WI38 (cell line): Measurements from ENCODE around the gene CYP4F3.
"Not testable (repeated sequence)": the region's sequence is repeated elsewhere in the genome, so short reads cannot be mapped to it uniquely, and the experiment has no call there.

Experiments
- H3K4me3 ChIP-seq: 2 replicates; pipeline ENCODE4 v1.5.1; 2011; ENCODE audit warnings: low read depth, mild to moderate bottlenecking, control low read depth, low read length
- CTCF ChIP-seq: IDR thresholded peaks from 2 replicates; pipeline ENCODE4 v1.5.1; 2012; ENCODE audit warnings: low read depth, mild to moderate bottlenecking, control low read depth, low read length

Gene CYP4F3

GRCh38 chr19:15640294-15640903, at the start of gene CYP4F3:
CYP4F3 (plus strand) TSS chr19:15640897; CDS start chr19:15641416, 519 bp downstream.
- H3K4me3 ChIP-seq: no peak within 1 kb of the TSS
- TF ChIP-seq CTCF: no peak

DNA sequence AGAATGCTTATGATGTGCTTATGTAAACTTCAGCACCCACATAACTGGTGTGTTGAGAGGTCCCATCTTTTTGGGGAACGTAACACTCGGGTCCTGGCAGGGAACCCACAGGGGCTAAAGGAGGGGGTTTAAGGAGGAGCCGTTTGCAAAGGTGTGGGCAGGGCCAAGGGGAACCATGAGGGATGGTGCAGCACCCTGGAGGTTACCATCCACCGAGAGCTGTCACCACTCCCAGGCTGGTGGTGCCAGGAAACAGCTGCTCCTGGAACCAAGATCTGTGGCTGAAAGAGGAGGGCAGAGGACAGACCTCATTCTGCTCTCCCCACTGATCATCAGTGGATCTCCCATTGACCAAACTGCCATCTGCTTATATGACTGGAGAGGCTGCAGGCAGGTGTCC, 48.9 kb upstream of the CYP4F3 start:
- no peak for TF ChIP-seq CTCF
- H3K4me3 ChIP-seq: no peak overlapping the region

GRCh38 chr19:15592506-15592905, 48.2 kb upstream of the CYP4F3 start:
- not testable (repeated sequence) for H3K4me3 ChIP-seq

DNA sequence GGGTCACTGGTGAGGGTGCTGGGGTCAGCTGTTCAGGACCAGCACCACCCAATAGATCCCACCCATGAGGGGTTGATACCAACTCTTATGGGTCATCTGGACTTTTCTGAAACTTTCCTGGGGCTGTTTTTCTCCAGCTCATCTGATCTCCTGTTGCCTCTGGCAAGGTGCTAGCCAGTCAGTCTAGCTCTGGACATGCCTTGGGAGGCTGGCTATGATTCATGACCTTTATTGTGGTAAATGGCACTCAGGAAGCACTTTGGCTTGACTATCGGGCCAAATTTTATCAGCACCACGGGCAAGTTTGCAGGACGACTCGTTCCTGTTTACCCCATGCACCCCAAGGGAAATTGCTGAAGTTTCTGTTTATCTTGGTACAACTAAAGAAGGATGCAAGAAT, 46.9 kb upstream of the CYP4F3 start:
- H3K4me3 ChIP-seq: not testable (repeated sequence)

- no peak for TF ChIP-seq CTCF
These were observed 45.6 kb upstream of the CYP4F3 start for GRCh38 chr19:15595069-15595468.

DNA sequence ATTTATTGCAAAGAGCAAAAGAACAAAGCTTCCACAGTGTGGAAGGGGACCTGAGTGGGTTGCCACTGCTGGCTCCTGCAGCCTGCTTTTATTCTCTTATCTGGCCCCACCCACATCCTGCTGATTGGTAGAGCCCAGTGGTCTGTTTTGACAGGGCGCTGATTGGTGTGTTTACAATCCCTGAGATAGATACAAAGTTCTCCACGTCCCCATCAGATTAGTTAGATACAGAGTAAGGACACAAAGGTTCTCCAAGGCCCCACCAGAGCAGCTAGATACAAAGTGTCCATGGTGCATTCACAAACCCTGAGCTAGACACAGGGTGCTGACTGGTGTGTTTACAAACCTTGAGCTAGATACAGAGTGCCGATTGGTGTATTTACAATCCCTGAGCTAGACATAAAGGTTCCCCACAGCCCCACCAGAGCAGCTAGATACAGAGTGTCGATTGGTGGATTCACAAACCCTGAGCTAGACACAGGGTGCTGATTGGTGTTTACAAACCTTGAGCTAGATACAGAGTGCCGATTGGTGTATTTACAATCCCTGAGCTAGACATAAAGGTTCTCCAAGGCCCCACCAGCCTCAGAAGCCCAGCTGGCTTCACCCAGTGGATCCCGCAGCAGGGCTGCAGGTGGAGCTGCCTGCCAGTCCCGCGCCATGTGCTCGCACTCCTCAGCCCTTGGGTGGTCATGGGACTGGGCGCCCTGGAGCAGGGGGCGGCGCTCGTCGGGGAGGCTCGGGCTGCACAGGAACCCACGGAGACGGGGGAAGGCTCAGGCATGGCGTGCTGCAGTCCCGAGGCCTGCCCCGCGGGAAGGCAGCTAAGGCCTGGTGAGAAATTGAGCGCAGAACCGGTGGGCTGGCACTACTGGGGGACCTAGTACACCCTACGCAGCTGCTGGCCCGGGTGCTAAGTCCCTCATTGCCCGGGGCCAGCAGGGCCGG, 32.4 kb upstream of the CYP4F3 start:
- H3K4me3 ChIP-seq: not testable (repeated sequence)

More at GRCh38 chr19:15595069-15595468, 45.6 kb upstream of the CYP4F3 start:
- no peak overlapping the region for H3K4me3 ChIP-seq

- no peak overlapping the region for H3K4me3 ChIP-seq
- no peak for TF ChIP-seq CTCF
These were observed 31.4 kb upstream of the CYP4F3 start for GRCh38 chr19:15609261-15609660.

DNA sequence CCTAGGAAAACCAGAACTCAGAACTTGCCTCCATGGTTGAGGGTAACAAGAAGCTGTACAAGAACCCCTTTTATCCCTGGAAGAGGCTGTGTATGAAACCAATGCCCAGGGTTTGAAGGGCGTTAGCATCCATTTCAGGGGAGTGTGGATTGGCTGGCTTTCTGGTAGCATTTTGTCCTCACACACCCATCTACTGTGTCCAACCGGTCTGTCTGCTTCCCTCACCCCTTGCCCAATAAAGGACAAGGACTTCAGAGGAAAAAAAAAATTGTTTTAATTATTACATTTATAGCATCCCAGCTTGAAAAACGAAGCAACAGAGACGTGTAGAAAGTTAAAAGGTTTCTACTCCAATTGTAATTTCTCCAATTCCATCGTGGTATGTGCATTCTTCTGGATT, 28.4 kb upstream of the CYP4F3 start:
- no peak overlapping the region for H3K4me3 ChIP-seq
- TF ChIP-seq CTCF: no peak
